ENCODE measurements around the gene CHPF2.

The CHPF2 gene

GRCh38 chr7:151246851-151247580 lies 14.7 kb downstream of the CHPF2 start:
- no peak for DNase-seq (ENCODE audit: low read depth)

DNA sequence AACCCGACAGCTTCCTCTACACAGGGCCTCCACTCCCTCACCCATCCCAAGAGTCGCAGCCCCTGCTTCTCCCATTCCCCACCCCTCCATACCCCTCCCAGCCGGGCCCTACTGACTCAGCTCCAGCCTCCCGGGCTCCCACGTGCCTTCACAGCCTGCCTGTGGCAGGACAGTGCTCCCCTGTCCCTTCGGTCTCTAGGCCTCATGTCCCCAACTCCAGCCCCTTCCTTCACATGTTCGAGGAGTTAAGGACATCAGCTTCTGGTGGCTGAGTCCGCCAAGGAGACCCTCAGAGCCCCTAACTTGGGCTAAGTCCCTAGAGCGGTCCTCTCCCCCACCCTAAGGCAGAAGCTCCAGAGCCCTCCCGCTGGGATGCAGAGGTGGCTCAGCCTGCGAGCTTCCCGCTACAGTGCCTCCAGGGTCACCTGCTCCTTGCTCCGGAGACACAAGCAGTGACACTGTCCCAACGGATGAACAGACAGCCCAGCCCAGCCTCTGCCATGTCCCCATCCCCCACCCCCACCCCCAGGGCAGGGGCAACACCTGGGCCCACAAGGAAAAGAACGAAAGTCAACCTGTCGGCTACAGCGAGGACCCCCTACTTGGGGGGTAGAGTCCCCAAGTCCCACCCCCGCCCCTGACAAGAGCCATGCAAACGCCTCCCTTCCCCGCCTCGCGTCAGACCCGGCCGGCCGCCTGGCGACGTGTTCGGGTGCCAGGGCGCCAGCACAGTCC lies 15.5 kb downstream of the CHPF2 start:
- DNase-seq (ENCODE audit: low read depth): no peak

GRCh38 chr7:151248346-151249033 lies 16.2 kb downstream of the CHPF2 start, which contains the start of gene SMARCD3:
SMARCD3 (minus strand) TSS chr7:151248694; CDS start chr7:151248562, 132 bp downstream.
- DNase-seq (ENCODE audit: low read depth): no peak

- DNase-seq (ENCODE audit: low read depth): no peak
Measured at GRCh38 chr7:151249034-151249731, 16.9 kb downstream of the CHPF2 start.

- DNase-seq (ENCODE audit: low read depth): no peak
Measured at GRCh38 chr7:151249732-151250072, 17.4 kb downstream of the CHPF2 start.

GRCh38 chr7:151250181-151251132 lies 18.2 kb downstream of the CHPF2 start:
- DNase-seq (ENCODE audit: low read depth): no peak

GRCh38 chr7:151251328-151251688 lies 19.0 kb downstream of the CHPF2 start:
- DNase-seq (ENCODE audit: low read depth): no peak

DNA sequence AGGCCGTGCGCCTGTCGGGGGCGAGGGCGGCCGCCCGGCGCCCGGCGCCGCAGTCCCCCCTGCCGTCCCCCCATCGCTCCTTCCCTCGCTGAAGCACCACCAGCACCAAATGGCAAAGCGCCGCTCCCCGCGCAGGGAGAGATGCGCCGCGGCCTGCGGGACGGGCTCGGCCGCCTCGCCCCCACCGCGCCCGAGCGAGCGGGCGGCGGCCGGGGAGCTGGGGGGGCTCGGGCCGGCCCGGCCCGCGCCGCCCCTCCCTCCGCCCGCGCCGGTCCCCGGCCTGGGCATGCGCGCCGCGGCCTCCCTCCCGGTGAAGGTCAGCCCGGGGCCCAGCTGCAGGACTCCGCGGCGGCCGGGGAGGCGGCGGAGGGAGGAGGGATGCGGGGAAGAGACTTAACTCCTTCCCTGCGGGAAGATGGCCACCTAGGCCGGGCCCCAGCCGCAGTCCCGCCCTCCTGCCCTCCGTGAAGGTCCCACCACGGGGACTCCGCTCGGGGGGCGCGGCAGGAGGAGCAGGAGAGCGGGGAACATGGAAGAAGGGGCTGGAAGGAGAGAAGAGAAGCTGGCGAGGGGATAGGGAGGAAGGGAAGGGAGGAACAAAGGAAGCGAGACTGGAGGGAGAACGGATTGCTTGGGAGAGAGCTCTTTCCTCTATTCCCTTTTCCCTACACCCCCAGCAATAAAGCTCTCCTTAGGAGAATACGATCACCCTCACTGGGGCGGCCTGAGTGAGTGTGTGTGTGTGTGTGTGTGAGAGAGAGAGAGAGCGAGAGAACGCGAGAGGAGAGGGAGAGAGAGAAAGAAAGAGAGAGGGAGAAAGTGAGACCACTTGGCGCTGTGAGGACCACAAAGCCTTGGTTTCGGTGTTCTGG lies 19.6 kb downstream of the CHPF2 start:
- DNase-seq (ENCODE audit: low read depth): no peak

- DNase-seq (ENCODE audit: low read depth): no peak
Measured at GRCh38 chr7:151252561-151252835, 20.2 kb downstream of the CHPF2 start.

DNA sequence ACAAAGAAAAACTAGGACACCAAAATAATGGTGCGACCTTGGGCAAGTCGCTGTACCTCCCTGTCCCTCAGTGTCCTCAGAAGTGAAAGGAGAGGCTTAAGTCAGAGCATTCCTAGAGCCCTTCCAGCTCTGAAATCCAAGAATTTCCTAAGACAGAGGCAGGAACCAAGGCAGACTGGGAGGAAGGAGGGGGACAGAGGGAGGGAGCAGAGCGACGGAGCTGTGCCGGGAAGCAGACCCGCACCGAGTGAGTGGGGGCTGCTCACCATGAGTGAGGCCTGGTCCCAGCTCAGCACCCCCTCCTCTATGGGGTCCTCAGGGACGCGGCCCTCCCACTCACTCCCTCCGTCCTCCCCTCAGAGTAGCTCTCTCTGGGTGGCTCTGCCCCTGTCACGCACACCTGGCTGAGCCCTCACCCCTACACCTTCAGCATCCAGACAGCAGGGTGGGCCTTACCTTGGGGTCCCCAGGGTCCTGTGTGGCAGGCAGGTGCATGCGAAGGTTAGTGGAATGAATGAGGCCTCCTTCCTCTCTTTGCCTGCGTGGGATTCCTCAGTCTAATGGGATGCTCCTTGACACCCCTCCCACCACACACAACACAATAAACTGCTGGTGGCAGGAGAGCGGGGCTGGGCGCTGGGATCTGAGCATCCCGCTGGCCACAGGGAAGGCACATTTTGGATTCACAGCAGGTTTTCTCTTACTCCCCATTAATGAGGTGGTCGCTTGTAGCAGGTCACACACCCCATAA lies 20.9 kb downstream of the CHPF2 start:
- no peak for DNase-seq (ENCODE audit: low read depth)

DNA sequence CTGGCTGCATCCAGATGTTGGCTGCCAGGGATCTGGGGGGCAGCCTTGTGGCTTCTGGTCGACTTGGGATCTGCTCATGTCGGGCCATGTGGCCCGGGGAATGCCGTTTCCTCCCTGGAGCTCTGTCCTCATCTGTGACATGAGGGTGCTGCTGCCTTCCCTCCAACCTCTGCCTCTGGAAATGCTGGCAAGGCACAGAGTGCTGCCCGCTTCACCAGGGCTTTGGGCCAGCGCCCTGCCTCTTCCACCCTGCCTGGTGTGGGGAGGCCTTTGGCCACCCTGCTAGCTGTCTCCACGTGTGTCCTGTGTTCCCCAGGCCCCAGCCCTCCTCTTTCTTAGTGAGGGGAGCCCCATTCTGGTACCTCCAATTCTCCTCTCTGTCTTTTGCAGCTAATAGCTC lies 22.0 kb downstream of the CHPF2 start:
- DNase-seq (ENCODE audit: low read depth): no peak

GRCh38 chr7:151254851-151255250 lies 22.6 kb downstream of the CHPF2 start:
- no peak for DNase-seq (ENCODE audit: low read depth)

GRCh38 chr7:151255390-151255789 lies 23.1 kb downstream of the CHPF2 start:
- DNase-seq (ENCODE audit: low read depth): no peak

DNA sequence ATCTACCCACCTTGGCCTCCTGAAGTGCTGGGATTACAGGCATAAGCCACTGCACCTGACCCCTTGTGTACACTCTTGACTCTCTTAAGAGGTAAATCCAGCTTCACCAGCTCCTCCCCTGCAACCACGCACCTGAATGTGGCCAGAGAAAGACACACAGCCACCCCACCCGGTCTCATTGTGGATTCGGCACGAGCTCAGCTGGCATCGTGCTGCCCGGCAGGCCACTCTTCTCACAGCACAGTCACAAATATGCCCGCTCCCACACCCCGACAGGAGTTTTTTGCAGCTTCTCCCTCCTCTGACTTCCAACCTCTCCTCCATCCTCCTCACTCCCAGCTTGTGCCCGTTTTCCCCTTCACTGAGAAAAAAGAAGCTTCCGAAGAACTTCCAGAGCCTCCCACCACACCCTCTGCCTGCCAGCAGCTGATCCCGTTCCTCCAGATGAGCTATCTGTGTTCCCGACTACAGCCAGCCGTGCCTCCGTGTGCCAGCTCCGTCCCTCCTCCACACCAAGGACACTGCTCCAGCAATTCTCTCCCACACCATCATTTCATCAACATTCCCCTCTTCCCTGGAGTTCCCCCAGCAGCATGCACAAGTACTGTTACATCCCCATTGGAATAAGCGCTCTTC lies 24.2 kb downstream of the CHPF2 start:
- DNase-seq (ENCODE audit: low read depth): no peak

- no peak for DNase-seq (ENCODE audit: low read depth)
Measured at GRCh38 chr7:151257990-151258389, 25.7 kb downstream of the CHPF2 start.

GRCh38 chr7:151260471-151260870 lies 28.2 kb downstream of the CHPF2 start:
- no peak for DNase-seq (ENCODE audit: low read depth)

DNA sequence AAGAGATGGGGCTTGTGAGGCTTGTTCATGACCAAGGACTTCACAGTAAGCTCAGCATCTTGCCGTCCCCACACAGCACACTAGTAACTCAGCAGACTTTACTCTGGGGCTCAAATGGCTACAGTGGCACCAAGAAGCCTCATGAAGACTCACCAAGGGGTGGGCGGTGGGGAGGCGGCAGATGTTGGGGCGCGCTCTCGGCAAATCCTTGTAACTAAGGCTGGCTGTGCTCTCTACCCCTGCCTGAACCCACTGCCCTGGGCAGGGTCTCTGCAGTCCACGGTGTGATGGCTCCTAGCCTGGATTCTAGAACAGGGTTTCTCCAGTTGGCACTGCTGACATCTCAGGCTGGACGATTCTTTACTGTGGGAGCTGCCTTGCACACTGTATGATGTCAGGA lies 28.6 kb downstream of the CHPF2 start:
- DNase-seq (ENCODE audit: low read depth): no peak

DNA sequence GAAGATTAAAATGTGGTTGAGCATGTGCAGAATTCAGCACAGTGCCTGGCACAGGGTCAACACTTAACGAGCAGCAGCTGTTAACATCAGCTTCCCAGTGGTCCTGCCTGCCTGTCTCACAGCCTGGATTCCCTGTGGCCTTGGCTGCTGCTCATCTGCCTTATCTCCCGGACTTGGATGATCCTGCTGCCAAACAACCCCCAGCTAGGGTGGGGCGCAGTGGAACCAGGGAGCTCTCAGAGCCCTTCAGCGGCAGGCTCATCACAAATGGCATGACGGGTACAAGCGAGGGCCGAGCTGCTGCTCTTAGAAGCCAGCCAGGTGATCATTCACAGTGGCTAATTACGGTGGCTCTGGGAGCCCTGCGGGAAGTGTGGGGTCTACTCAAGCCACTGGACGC lies 29.2 kb downstream of the CHPF2 start:
- DNase-seq (ENCODE audit: low read depth): no peak

- no peak for DNase-seq (ENCODE audit: low read depth)
Measured at GRCh38 chr7:151264615-151265014, 32.3 kb downstream of the CHPF2 start.

All from stimulated activated CD8-positive, alpha-beta memory T cell treated with anti-CD3 and anti-CD28 coated beads, Interleukin-15, amount 100 ng/mL, for 1 hour (primary cell).